Measurements from ENCODE around the gene SMTNL1. TPM values are rescaled to one million over a fixed set of nuclear protein-coding genes. Genes with fewer than 3 reads are reported as not detected.

Gene SMTNL1
- total and polyA plus RNA-seq, 9 of the 15 experiments (the other 6 are each of a cell fraction or from before 2014, with no cell fraction given), result not detected

DNA sequence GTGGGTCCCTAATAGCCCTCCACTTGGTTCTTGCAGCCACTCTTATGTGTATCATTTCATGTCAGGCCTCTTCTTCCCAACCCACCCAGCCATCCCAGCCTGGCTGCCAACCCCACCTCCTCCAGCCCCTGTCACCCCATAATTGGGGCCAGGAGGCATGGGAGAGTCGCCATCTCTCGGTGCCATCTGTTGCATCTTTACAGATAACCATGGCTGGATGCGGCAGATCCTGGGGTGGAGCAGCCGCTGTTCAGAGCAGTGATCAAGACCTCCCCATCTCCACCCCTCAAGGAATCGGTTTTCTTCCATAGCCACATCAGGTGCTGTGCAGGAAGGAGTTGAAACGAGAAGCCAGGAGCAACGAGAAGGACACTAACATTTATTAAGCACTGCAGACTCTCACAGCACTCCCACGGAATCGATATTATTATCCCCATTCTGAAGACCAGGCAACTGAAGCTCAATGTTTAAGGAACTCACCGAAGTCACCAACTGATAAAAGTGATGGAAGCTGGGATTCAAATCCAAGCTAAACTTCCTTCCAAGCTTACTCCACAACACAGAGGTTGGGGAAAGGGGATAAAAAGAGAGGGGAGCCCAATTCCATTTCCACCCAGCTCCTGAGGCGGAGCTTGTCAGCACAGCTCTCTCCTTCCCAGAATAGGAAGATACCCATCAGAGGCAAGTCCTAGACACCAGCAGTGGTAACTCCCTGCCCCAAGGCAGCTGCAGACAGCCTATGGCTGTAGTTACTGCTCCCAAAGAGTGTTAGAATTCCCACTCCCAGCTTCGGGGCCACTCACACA is 24.5 kb upstream of the SMTNL1 start (continued):
- TF ChIP-seq L3MBTL2 (IDR thresholded peaks at IDR 0.05), result peak; percentile 24; the same call in 1 of the 2 replicates
- TF ChIP-seq JUND (IDR thresholded peaks at IDR 0.05; ENCODE audit: borderline replicate concordance, low read depth, low read length), result peak; percentile 44; the same call in 1 of the 2 replicates
- no peak for TF ChIP-seq JUND (tag; IDR thresholded peaks at IDR 0.05; ENCODE audit: borderline replicate concordance, low read depth, low read length)
- TF ChIP-seq PHB (CRISPR knock-in tag; IDR thresholded peaks at IDR 0.05), result no peak
- peak; percentile 36; the same call in 1 of the 2 replicates for TF ChIP-seq RBFOX2 (IDR thresholded peaks at IDR 0.05; ENCODE audit: low read depth, low read length)
- TF ChIP-seq TBP (optimal IDR thresholded peaks at IDR 0.05; ENCODE audit: low read depth, low read length), result peak; percentile 20
- no peak for TF ChIP-seq NFE2L1 (tag; IDR thresholded peaks at IDR 0.05; ENCODE audit: borderline replicate concordance, low read depth)

GRCh38 chr11:57513452-57513795 is 24.0 kb upstream of the SMTNL1 start:
- no peak for DNase-seq (ENCODE audit: extremely low read depth in 1 of 4, low spot score in 3 of 4)
- POLR2A ChIA-PET, result interaction anchor here (0.5 to 2.2 kb wide), 6 partner anchors 9 to 89 kb away, joined by 3 to 7 read pairs (median 6); no protein-coding TSS in a partner anchor
- no peaks in the 10 kb centered on the region for H3K9me3 ChIP-seq (replicated peaks; ENCODE audit: control insufficient read depth, insufficient read depth, low read depth, low read length)
- CTCF ChIA-PET (ENCODE audit: low intra/inter-chr PET ratio), result no interaction called here
- peaks cover 49% of the 10 kb centered on the region for H3K79me2 ChIP-seq (ENCODE audit: control insufficient read depth, insufficient read depth, low read length)
- intact Hi-C loops (cut with micrococcal nuclease) (no loop called here), in situ Hi-C loops (cut with MboI) (no loop called here)
- WGBS (ENCODE audit: insufficient coverage, low coverage, missing lambda C conversion rate), result 0% methylated on average over 1 of the region's 1 CpG
- no peaks in the 10 kb centered on the region for H3K9me1 ChIP-seq (ENCODE audit: control insufficient read depth, insufficient read depth, low read length)
- TF ChIP-seq NCOA2 (IDR thresholded peaks at IDR 0.05; ENCODE audit: partially characterized antibody in 2 of 2) (no peak), ZNF12 (CRISPR knock-in tag; IDR thresholded peaks at IDR 0.05) (0 out of 2 replicates have a peak, but pooled peaks have one; percentile 53)
- H3K27ac ChIP-seq (ENCODE audit: extremely low read depth, low read depth, low read length), result peak overlapping the region; percentile 49; the same call in 2 of the 3 replicates
- H2AFZ ChIP-seq (ENCODE audit: low read depth, low read length), result no peak overlapping the region
- no peaks in the 10 kb centered on the region for H3K27me3 ChIP-seq (ENCODE audit: control insufficient read depth in 2 of 2, insufficient read depth in 2 of 2, low read length in 2 of 2)
- ATAC-seq, result peak; percentile 3; the same call in 2 of the 3 replicates
- H3K4me3 ChIP-seq, result peak overlapping the region; percentile 88
- peaks cover 23% of the 10 kb centered on the region; the same call in 2 of the 3 replicates for H3K36me3 ChIP-seq (ENCODE audit: control insufficient read depth, insufficient read depth, low read length)
- H4K20me1 ChIP-seq (replicated peaks; ENCODE audit: control insufficient read depth, insufficient read depth, low read length), result no peaks in the 10 kb centered on the region
- FAIRE-seq, result no peak
- peaks cover 21 to 31% of the 10 kb centered on the region in 2 experiments; a peak in 4 of 5 replicates for H3K4me1 ChIP-seq (replicated peaks in 1 of 2; ENCODE audit: control insufficient read depth in 2 of 2, insufficient read depth in 2 of 2, low read length in 2 of 2)
- H3K4me2 ChIP-seq (ENCODE audit: insufficient read depth, low read length), result peak overlapping the region; percentile 88
- H3K9ac ChIP-seq (ENCODE audit: insufficient read depth in 1 of 2, low read depth in 2 of 2, low read length in 2 of 2), result peak overlapping the region; percentile 89 to 90
- TSS peak; percentile 44 for BruUV-seq (replicated peaks)

Data from K562 (cell line).